ENCODE data around the gene UBE3B. TPM values are rescaled to one million over a fixed set of nuclear protein-coding genes. Genes with fewer than 3 reads are reported as not detected.

Gene UBE3B
- total RNA-seq, 1 donor from 2014 or later = 39.1 TPM

- ATAC-seq (no peak), DNase-seq (no peak)
- no peak overlapping the region for H3K27ac ChIP-seq
- TF ChIP-seq CTCF (IDR thresholded peaks at IDR 0.05) = no peak
- no peaks in the 10 kb centered on the region for H3K4me1 ChIP-seq
- H3K36me3 ChIP-seq = peaks cover 96% of the 10 kb centered on the region
- intact Hi-C loops (cut with DNase I) = no loop called here
- H3K9me3 ChIP-seq = no peaks in the 10 kb centered on the region
- H3K27me3 ChIP-seq = no peaks in the 10 kb centered on the region
- no peak overlapping the region for H3K4me3 ChIP-seq
Measured at GRCh38 chr12:109489955-109490565, 12.6 kb downstream of the UBE3B start.

- TF ChIP-seq CTCF (IDR thresholded peaks at IDR 0.05) = no peak
- Histone ChIP-seq H3K4me3 (no peak overlapping the region), H3K27ac (no peak overlapping the region), H3K9me3 (no peaks in the 10 kb centered on the region), H3K27me3 (no peaks in the 10 kb centered on the region), H3K36me3 (peaks cover 95% of the 10 kb centered on the region), H3K4me1 (no peaks in the 10 kb centered on the region)
- intact Hi-C loops (cut with DNase I) = no loop called here
- DNase-seq (no peak), ATAC-seq (no peak)
Measured at GRCh38 chr12:109491671-109492070, 14.2 kb downstream of the UBE3B start.

GRCh38 chr12:109492371-109492770 is 14.9 kb downstream of the UBE3B start:
- Histone ChIP-seq H3K27ac (no peak overlapping the region), H3K36me3 (peaks cover 95% of the 10 kb centered on the region), H3K9me3 (no peaks in the 10 kb centered on the region), H3K4me1 (no peaks in the 10 kb centered on the region), H3K4me3 (no peak overlapping the region), H3K27me3 (no peaks in the 10 kb centered on the region)
- DNase-seq (no peak), ATAC-seq (no peak)
- intact Hi-C loops (cut with DNase I) = no loop called here
- TF ChIP-seq CTCF (IDR thresholded peaks at IDR 0.05) = no peak

GRCh38 chr12:109493090-109493489 is 15.7 kb downstream of the UBE3B start:
- Histone ChIP-seq H3K36me3 (peaks cover 95% of the 10 kb centered on the region), H3K4me3 (no peak overlapping the region), H3K27me3 (no peaks in the 10 kb centered on the region), H3K27ac (no peak overlapping the region), H3K9me3 (no peaks in the 10 kb centered on the region), H3K4me1 (no peaks in the 10 kb centered on the region)
- DNase-seq (no peak), ATAC-seq (no peak)
- intact Hi-C loops (cut with DNase I) = no loop called here
- TF ChIP-seq CTCF (IDR thresholded peaks at IDR 0.05) = no peak

- peaks cover 95% of the 10 kb centered on the region for H3K36me3 ChIP-seq
- no peak overlapping the region for H3K27ac ChIP-seq
- no peak for DNase-seq
- H3K27me3 ChIP-seq = no peaks in the 10 kb centered on the region
- no peak for TF ChIP-seq CTCF (IDR thresholded peaks at IDR 0.05)
- H3K4me1 ChIP-seq = no peaks in the 10 kb centered on the region
- ATAC-seq = no peak
- H3K4me3 ChIP-seq = no peak overlapping the region
- H3K9me3 ChIP-seq = no peaks in the 10 kb centered on the region
- intact Hi-C loops (cut with DNase I) = no loop called here
Measured at GRCh38 chr12:109493938-109494337, 16.5 kb downstream of the UBE3B start.

Data from upper lobe of right lung (tissue), 1 donor.